MM.1S (cell line): ENCODE measurements around the gene DRAM1.

Experiments used
- DNase-seq: peaks from one replicate; pipeline ENCODE4 v3.0.0-alpha.2; 2015
- H2AFZ ChIP-seq: fragments of 300-600 bp; sonication (generic); 2 replicates; pipeline ENCODE4 v1.6.0; 2016; ENCODE audit warnings: antibody characterized with exemption, low read length
- H3F3A ChIP-seq: fragments of 300-600 bp; sonication (generic); 2 replicates; pipeline ENCODE4 v1.6.1; 2016; ENCODE audit warnings: mild to moderate bottlenecking, antibody characterized with exemption, low read length, moderate library complexity, mixed read lengths; ENCODE audit not compliant: insufficient read depth
- H3K27ac ChIP-seq: fragments of 300-600 bp; sonication (generic); 2 replicates; pipeline ENCODE4 v1.5.1; 2016; ENCODE audit warnings: mild to moderate bottlenecking, low read length
- H3K27me3 ChIP-seq: fragments of 300-600 bp; sonication (generic); replicated peaks from 2 replicates; pipeline ENCODE4 v1.6.0; 2016; ENCODE audit warnings: low read length; ENCODE audit not compliant: insufficient read depth
- H3K36me3 ChIP-seq: fragments of 300-600 bp; sonication (generic); replicated peaks from 2 replicates; pipeline ENCODE4 v1.6.1; 2016; ENCODE audit warnings: mild to moderate bottlenecking, low read length, mixed read lengths; ENCODE audit not compliant: insufficient read depth
- H3K4me1 ChIP-seq: fragments of 300-600 bp; sonication (generic); 2 replicates; pipeline ENCODE4 v1.6.1; 2016; ENCODE audit warnings: low read length, mixed read lengths
- H3K4me2 ChIP-seq: fragments of 300-600 bp; sonication (generic); 2 replicates; pipeline ENCODE4 v1.6.0; 2016; ENCODE audit warnings: low read depth, low read length
- H3K4me3 ChIP-seq: fragments of 300-600 bp; sonication (generic); 2 replicates; pipeline ENCODE4 v1.5.1; 2016; ENCODE audit warnings: low read length, mixed read lengths
- H3K79me2 ChIP-seq: fragments of 300-600 bp; sonication (generic); 2 replicates; pipeline ENCODE4 v1.6.1; 2016; ENCODE audit warnings: mixed run types, low read length, mixed read lengths
- H3K9ac ChIP-seq: fragments of 300-600 bp; sonication (generic); 2 replicates; pipeline ENCODE4 v1.6.1; 2016; ENCODE audit warnings: low read length, mixed read lengths
- H3K9me2 ChIP-seq: fragments of 300-600 bp; sonication (generic); replicated peaks from 2 replicates; pipeline ENCODE4 v1.6.1; 2016; ENCODE audit warnings: mild to moderate bottlenecking, low read length, mixed read lengths; ENCODE audit not compliant: insufficient read depth
- H3K9me3 ChIP-seq: fragments of 300-600 bp; sonication (generic); replicated peaks from 2 replicates; pipeline ENCODE4 v1.6.1; 2016; ENCODE audit warnings: mild to moderate bottlenecking, low read length, mixed read lengths; ENCODE audit not compliant: insufficient read depth
- H4K20me1 ChIP-seq: fragments of 300-600 bp; sonication (generic); 2 replicates; pipeline ENCODE4 v1.6.1; 2016; ENCODE audit warnings: mild to moderate bottlenecking, low read length, moderate library complexity, mixed read lengths; ENCODE audit not compliant: insufficient read depth
- CTCF ChIP-seq: fragments of 300-600 bp; sonication (generic); IDR thresholded peaks from 2 replicates; pipeline ENCODE4 v1.5.1; 2016; ENCODE audit warnings: antibody characterized with exemption, low read length, mixed read lengths
- EZH2 ChIP-seq: fragments of 300-600 bp; sonication (generic); optimal IDR thresholded peaks from 2 replicates; pipeline ENCODE3; 2017; ENCODE audit warnings: low read depth, mild to moderate bottlenecking, antibody characterized with exemption, low read length, mixed read lengths
- EZH2phosphoT487 ChIP-seq: fragments of 300-600 bp; sonication (generic); IDR thresholded peaks from 2 replicates; pipeline ENCODE4 v1.6.1; 2018; ENCODE audit warnings: antibody characterized with exemption, low read length

The DRAM1 gene

GRCh38 chr12:101852998-101853397 lies 24.4 kb upstream of the DRAM1 start:
- H3F3A ChIP-seq: no peaks in the 10 kb centered on the region
- no peaks in the 10 kb centered on the region for H3K79me2 ChIP-seq
- H3K9ac ChIP-seq: no peak overlapping the region
- H3K9me3 ChIP-seq: no peaks in the 10 kb centered on the region
- TF ChIP-seq EZH2phosphoT487 (no peak), CTCF (no peak), EZH2 (no peak)
- no peak overlapping the region for H2AFZ ChIP-seq
- H3K27ac ChIP-seq: no peak overlapping the region
- no peak for DNase-seq
- no peaks in the 10 kb centered on the region for H3K27me3 ChIP-seq
- no peak overlapping the region for H3K4me2 ChIP-seq
- H3K36me3 ChIP-seq: no peaks in the 10 kb centered on the region
- no peak overlapping the region for H3K4me3 ChIP-seq
- no peaks in the 10 kb centered on the region for H3K4me1 ChIP-seq
- H4K20me1 ChIP-seq: no peaks in the 10 kb centered on the region
- no peaks in the 10 kb centered on the region for H3K9me2 ChIP-seq

- H4K20me1 ChIP-seq: no peaks in the 10 kb centered on the region
- no peak overlapping the region for H3K9ac ChIP-seq
- TF ChIP-seq CTCF (no peak), EZH2phosphoT487 (no peak), EZH2 (no peak)
- H3K27me3 ChIP-seq: no peaks in the 10 kb centered on the region
- no peak overlapping the region for H3K27ac ChIP-seq
- H3K9me3 ChIP-seq: no peaks in the 10 kb centered on the region
- H3K36me3 ChIP-seq: no peaks in the 10 kb centered on the region
- H3K79me2 ChIP-seq: no peaks in the 10 kb centered on the region
- H2AFZ ChIP-seq: no peak overlapping the region
- H3K4me1 ChIP-seq: no peaks in the 10 kb centered on the region
- no peak overlapping the region for H3K4me3 ChIP-seq
- H3K4me2 ChIP-seq: no peak overlapping the region
- DNase-seq: no peak
- H3F3A ChIP-seq: no peaks in the 10 kb centered on the region
- H3K9me2 ChIP-seq: no peaks in the 10 kb centered on the region
Observed at GRCh38 chr12:101854747-101855146, 22.6 kb upstream of the DRAM1 start.

GRCh38 chr12:101855364-101855884 lies 22.0 kb upstream of the DRAM1 start:
- Histone ChIP-seq H3K79me2 (no peaks in the 10 kb centered on the region), H3K9me2 (no peaks in the 10 kb centered on the region), H3K9ac (no peak overlapping the region), H3K4me3 (no peak overlapping the region), H3K9me3 (no peaks in the 10 kb centered on the region), H3K4me1 (no peaks in the 10 kb centered on the region), H4K20me1 (no peaks in the 10 kb centered on the region), H2AFZ (no peak overlapping the region), H3K4me2 (no peak overlapping the region), H3F3A (no peaks in the 10 kb centered on the region), H3K27ac (no peak overlapping the region), H3K27me3 (no peaks in the 10 kb centered on the region), H3K36me3 (no peaks in the 10 kb centered on the region)
- DNase-seq: no peak
- TF ChIP-seq CTCF: no peak
- no peak for TF ChIP-seq EZH2phosphoT487
- no peak for TF ChIP-seq EZH2
